NAMALWA (cell line): ENCODE measurements around the gene SRCIN1.
A peak's percentile ranks its signal among the peaks of the same experiment; 100 is the strongest.
"Not testable (repeated sequence)": the region's sequence is repeated elsewhere in the genome, so short reads cannot be mapped to it uniquely, and the experiment has no call there.

Source experiments
- DNase-seq: peaks from one replicate; pipeline ENCODE4 v3.0.0-alpha.2; 2015; ENCODE audit warnings: low spot score

The SRCIN1 gene, protein sequence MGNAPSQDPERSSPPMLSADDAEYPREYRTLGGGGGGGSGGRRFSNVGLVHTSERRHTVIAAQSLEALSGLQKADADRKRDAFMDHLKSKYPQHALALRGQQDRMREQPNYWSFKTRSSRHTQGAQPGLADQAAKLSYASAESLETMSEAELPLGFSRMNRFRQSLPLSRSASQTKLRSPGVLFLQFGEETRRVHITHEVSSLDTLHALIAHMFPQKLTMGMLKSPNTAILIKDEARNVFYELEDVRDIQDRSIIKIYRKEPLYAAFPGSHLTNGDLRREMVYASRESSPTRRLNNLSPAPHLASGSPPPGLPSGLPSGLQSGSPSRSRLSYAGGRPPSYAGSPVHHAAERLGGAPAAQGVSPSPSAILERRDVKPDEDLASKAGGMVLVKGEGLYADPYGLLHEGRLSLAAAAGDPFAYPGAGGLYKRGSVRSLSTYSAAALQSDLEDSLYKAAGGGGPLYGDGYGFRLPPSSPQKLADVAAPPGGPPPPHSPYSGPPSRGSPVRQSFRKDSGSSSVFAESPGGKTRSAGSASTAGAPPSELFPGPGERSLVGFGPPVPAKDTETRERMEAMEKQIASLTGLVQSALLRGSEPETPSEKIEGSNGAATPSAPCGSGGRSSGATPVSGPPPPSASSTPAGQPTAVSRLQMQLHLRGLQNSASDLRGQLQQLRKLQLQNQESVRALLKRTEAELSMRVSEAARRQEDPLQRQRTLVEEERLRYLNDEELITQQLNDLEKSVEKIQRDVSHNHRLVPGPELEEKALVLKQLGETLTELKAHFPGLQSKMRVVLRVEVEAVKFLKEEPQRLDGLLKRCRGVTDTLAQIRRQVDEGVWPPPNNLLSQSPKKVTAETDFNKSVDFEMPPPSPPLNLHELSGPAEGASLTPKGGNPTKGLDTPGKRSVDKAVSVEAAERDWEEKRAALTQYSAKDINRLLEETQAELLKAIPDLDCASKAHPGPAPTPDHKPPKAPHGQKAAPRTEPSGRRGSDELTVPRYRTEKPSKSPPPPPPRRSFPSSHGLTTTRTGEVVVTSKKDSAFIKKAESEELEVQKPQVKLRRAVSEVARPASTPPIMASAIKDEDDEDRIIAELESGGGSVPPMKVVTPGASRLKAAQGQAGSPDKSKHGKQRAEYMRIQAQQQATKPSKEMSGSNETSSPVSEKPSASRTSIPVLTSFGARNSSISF

DNA sequence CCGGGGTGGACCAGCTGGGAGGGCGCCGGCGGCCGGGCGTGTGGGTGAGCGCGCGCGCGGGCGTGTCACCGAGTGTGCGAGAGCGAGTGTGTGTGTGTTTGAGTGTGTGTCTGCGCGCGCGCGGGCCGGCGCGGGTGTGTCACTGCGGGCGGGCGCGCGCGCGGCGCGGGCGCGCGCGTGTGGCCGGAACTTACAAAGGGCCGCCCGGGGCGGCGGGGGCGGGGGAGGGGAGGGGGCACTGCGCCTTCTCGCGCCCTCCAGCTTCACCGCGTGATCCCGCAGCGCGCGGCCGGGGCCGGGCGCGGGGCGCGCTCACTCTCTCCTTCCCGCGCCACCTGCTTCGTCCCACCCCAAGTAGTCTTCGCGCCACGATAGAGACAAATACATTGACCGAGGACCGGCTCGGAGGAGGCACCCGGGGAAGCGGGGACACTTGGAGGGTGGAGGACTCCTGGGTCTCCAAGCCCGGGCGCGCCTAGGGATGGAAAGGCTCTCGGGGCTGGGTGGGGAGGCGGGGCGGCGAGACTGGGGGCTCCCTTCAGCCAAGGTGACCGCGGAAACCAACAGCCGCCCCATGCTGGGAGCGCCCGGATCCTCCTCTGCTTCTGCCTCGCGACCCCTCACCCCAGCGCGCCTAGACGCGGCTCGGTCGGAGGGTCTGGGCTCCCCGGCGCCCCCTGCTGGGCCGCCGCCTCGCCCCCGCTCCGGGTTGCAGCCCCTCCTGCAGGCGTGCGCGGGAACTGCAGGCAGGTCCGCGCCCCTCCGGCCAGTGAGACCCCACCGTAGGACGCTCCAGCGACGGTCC lies at the start of gene SRCIN1:
SRCIN1 (minus strand) TSS at position 112 of the 805 bp plus-strand sequence. CDS start 247 bp downstream, outside the sequence.
- DNase-seq = peak; percentile 80

DNA sequence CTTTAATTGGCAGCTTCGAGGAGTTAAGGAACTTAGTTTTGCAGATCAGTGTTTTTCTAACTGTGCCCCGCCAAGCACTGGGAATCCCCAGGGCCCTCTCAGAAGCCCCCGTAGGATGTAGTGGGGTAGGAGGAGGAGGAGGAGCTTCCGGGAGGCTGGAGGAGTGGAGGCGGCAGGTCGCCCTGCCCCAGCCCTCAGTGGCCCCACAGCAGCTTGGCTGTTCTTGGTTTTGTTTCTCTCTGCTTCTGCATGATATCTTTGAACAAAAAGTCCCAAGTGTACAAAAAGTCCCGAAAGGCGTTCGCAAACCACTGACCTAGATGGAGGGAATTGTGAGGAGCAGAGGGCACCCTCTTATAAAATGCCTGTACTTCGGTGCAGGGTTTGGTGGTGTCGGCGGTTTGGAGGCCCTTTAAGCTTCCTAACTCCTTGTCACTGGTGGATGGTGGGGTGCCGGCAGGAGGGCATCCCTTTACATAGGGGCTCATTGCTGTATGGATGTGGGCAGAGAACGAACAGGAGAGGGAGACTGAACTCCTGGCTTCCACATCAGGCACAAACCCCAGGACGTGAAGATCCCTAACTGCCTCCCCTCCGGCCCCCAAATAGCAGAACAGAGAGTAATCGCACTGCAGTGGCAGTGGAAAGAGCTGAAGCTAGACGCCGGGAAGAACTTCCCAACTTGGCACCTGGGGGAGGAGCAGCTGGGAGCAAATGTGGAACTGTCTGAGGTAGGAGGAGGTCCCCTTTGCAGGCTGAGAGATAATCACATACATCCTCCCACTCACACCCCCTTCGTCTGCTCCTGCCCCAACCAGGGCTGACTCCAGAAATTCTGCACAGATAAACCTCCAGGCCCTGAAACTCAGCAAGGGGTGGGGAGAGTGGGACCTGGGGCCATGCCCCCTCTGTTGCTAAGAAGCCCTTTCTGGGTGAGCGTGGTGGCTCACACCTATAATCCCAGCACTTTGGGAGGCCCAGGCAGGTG lies 49.0 kb upstream of the SRCIN1 start:
- DNase-seq = no peak

DNA sequence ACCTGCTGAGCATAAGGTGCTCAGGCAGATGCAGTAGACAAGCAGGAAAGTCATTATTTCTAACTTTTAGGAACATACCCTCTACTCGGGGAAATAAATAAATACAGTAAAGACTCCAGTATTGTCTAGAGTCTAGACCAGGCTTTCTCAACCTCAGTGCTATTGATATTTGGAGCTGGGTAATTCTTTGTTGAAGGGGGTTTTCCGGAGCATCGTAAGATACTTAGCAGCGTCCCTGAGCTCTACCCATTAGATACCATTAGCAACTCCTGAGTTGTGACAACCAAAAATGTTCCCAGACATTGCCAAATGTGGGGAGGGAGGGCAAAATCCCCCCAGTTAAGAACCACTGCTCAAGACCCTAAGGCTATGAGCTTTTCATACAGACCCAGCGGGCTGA lies 47.9 kb upstream of the SRCIN1 start:
- no peak for DNase-seq

DNA sequence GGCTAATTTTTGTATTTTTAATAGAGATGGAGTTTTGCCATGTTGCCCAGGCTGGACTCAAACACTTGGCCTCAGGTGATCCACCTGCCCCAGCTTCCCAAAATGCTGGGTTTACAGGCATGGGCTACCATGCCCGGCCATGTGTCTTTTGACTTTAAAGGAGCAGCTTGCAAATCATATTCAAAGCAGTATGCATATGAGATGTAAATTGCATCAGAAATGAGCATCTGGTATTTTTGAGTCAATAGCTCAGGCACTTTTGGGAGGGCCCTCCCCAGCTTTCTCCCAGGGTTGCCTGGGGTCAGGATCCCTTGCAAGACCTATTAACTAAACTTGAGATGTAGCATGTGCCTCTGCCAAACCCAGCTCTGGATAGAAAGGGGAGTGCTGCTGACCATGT lies 47.5 kb upstream of the SRCIN1 start:
- DNase-seq = peak; percentile 39

DNA sequence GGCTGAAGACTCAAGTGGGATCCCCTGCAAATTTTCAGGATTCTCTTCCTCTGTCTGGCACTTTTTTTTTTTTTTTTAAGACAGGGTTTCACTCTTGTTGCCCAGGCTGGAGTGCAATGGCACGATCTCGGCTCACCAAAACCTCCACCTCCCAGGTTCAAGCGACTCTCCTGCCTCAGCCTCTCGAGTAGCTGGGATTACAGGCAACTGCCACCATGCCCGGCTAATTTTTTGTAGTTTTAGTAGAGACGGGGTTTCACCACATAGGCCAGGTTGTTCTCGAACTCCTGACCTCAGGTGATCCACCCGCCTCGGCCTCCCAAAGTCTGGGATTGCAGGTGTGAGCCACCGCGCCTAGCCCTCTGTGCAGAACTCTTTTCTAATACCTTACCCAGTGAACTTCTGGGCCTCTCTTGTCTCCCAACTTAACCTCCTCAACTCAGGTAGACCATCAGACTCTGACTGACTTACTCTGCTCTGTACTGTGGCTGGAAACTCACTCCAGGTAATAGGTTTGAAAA lies 45.0 kb upstream of the SRCIN1 start:
- not testable (repeated sequence) for DNase-seq

DNA sequence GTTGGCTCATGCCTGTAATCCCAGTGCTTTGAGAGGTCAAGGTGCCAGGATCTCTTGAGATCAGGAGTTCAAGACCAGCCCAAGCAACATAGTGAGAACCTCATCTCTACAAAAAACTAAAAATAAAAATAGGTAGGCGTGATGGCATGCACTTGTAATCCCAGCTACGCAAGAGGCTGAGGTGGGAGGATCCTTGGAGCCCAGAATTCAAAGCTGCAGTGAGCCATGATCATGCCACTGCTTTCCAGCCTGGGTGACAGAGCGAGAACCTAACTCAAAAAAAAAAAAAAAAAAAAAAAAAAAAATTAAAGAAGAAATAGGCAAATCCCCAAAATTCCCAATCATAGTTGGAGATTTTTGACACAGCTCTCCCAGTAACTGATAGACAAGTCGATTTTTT lies 32.2 kb upstream of the SRCIN1 start:
- no peak for DNase-seq

DNA sequence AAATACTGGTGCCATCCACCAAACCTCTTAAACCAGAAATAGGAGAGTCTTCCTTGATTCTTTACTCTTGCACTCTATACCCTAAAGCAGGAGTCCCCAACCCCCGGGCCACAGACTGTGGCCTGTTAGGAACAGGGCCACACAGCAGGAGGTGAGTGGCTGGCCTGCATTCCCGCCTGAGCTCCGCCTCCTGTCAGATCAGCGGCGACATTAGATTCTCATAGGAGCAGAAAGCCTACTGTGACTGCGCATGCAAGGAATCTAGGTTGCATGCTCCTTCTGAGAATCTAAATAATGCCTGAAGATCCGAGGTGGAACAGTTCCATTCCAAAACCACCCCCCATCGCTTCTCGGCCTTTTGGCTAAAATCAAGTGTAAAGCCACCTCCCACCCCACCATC lies 30.3 kb upstream of the SRCIN1 start:
- no peak for DNase-seq

DNA sequence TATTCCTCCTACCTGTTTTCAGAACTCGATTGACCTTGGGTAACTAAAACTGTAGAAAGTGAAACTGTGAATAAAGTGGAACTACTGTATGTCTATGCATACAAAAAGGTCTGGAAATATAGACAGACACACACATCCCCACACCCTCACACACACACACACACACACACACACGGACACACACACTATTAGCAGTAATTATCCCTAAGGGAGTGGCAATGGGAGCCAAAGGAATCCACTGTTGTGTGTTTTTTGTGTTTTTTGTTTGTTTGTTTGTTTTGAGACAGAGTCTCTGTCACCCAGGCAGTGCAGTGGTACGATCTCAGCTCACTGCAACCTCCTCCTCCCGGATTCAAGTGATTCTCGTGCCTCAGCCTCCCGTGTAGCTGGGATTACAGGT lies 26.6 kb upstream of the SRCIN1 start:
- no peak for DNase-seq

DNA sequence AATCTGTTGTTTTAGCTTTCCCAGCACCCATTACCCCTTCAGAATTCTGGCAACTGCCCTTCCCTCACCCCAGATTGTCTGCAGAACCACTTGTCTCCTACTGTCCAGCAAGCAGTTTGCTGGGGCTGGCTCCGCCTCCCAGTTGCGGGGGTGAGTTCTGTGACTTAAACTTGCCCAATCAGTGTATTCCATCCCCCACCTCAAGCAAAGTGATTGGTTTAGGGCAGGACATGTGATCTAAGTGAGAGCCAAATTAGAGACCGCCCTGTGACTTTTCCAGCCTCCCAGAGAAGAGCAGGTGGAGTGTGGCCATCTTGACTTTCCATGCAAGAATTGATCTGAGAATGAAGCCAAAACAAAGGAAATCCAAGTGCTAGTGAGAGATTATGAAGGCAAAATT lies 22.7 kb upstream of the SRCIN1 start:
- DNase-seq = peak; percentile 71

DNA sequence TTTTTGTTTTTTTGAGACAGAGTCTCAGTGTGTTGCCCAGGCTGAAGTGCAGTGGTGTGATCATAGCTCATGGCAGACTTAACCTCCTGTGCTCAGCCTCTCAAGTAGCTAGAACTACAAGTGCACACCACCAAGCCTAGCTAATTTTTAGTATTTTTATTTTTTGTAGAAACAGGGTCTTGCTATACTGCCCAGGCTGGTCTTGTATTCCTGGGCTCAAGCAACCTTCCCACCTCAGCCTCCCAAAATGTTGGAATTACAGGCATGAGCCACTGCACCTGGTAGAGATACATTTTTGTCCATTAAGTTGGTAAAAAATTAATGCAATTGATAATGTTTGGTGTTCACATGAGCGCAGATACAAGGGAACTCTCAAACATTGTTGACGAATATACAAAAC lies 22.2 kb upstream of the SRCIN1 start:
- DNase-seq = no peak

DNA sequence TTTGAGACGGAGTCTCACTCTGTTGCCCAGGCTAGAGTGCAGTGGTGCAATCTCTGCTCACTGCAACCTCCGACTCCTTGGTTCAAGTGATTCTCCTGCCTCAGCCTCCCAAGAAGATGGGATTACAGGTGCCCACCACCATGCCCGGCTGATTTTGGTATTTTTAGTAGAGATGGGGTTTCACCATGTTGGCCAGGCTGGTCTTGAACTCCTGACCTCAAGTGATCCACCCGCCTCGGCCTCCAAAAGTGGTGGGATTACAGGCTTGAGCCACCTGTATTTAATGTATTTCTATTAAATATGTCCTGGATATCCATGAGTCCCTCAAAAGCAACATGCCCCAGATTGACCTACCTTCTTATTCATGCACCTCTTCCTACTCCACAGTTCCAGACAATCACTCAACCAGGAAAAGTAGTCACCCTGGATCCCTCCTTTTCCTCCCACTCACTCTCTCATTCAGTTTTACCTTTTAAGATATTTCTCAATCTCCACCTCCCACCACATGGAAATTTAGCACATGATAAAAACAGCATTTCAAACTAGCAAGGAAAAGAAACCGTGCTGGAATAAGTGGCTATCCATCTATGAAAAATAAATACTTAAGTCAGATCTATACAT lies 21.0 kb upstream of the SRCIN1 start:
- not testable (repeated sequence) for DNase-seq

DNA sequence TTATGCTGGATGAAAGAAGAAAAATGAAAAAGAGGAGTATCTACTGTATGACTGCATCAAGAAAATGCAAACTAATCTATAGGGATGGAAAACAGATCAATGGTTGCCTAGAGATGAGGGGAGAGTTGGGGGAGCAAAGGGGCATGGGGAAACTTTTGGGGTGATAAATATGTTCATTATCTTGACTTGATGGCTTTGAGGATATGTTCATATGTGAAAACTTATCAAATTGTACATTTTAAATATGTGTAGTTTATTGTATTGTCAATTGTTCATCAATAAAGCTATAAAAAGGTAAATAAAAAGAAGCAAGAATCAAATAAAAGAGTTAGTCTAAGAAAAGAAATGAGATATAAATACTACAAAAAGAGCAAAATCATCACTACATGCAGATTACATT lies 19.7 kb upstream of the SRCIN1 start:
- no peak for DNase-seq

DNA sequence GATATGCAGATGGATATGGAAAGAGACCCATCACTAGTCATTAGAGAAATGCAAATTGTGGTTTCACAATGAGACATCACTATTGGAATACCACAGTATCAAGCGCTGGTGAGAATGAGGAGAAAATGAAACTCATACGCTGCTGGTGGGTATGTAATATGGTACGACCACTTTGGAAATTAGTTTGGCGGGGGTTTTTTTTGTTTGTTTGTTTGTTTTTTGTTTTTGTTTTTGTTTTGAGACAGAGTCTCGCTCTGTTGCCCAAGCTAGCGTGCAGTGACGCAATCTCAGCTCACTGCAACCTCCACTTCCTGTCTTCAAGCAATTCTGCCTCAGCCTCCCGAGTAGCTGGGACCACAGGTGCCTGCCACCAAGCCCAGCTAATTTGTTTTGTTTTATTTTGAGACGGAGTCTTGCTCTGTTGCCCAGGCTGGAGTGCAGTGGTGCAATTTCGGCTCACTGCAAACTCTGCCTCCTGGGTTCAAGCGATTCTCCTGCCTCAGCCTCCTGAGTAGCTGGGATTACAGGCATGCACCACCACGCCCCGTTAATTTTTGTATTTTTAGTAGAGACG lies 19.1 kb upstream of the SRCIN1 start:
- peak; percentile 72 for DNase-seq

DNA sequence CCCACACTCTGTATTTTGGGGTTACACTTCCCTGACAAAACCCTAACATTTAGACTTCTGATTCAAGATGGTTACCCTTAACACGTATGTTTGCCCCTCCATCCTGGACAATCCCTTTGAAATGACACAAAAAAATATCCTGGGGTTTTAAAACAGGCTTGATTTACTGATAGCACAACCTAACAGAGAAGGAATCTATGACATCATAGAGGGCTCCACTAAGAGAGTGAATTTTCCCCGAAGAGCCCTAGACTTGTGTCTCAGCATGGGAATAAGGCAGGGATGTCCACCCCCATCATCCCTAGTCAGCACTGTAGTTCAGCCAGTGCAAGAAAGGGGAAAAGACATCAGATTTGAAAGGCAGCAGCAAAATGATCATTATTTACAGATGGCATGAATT lies 15.8 kb upstream of the SRCIN1 start:
- no peak for DNase-seq

DNA sequence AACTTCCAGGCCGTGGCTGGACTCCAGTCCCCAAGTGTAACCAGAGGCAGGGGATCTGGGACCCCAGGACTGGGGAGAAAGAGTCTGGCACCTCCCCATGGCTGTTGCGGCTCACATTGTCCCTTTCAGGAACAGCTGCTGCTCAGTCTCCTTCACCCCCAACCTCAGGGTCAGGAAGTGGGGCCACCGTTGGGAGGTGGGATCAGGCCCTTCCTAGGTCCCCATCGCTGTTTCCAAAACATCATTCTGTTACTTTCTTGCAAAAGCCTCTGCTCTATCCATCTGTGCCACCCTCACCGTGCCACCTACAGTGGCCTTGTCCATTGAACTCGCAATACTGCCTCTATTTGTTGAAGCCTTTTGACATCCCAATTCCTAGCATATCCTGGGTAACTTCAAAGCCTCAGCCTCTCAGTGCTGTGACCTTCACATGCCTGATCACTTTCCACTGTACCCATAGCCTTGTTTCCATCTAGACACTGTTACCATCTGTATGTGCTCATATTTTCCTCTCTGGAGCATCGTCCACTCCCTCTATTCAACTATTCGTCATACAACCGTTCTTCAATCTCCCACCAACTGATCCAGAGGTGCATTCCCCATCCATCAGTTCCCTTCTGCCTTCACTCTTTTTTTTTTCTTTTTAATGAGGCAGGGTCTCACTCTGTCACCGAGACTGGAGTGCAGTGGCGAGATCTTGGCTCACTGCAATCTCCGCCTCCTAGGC lies 15.0 kb upstream of the SRCIN1 start:
- DNase-seq = no peak

DNA sequence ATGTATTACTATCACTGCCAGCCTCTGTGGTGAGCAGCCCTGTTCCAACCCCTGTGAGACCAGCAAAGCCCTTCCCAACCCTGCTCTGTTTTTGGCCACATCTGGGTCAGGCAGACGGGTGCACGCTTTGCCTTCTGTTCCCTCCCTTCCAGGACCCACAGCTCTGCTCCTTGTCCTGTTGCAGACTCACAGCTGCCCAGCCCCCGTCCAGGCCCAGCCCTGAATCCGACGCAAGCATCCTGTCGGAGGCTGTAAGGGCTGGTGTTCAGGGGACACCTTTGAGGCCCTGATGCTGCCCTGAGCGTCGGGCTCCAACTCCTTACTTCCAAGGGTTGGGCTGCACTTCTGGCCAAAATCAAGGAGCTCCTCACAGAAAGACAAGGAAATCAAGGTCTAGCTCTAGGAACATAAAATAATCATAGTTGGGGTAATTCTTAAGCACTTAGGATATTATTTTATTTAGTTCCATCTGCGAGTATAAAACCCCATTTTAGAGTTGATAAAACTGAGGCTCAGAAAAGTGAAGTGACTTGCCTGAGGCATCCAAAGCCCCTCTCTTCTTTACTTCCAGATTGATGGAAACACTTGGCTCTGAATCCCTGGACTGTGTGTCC lies 14.3 kb upstream of the SRCIN1 start:
- no peak for DNase-seq

DNA sequence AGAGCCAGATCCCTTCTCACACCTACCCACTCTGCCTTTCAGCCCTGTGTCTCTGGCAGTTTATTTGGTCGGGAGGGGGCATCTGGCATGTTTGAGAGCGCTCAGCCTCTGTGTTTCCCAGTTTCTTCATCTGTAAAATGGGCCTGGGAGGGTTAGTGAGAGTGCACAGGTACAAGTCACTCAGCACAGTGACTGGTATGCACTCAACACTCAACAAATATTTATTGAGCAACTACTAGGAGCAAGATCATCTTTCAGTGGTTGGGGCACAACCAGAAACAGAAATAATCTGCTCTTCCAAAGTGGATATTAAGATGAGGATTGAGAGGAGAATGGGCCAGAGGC lies 13.7 kb upstream of the SRCIN1 start:
- DNase-seq = no peak
